ENCODE data around the gene HAUS5. TPM values are rescaled to one million over a fixed set of nuclear protein-coding genes. Genes with fewer than 3 reads are reported as not detected.

The HAUS5 gene
- total RNA-seq, 1 donor from 2014 or later: 19.7 TPM

GRCh38 chr19:35671818-35672217 is 59.3 kb downstream of the HAUS5 start:
- no peak for TF ChIP-seq CTCF (conservative IDR thresholded peaks at IDR 0.05; ENCODE audit: low read depth, low read length)
- DNase-seq (ENCODE audit: low read depth): no peak
- H3K4me3 ChIP-seq (ENCODE audit: low read depth, low read length): no peak overlapping the region

- DNase-seq (ENCODE audit: low read depth): peak; percentile 23
- TF ChIP-seq CTCF (conservative IDR thresholded peaks at IDR 0.05; ENCODE audit: low read depth, low read length): no peak
- H3K4me3 ChIP-seq (ENCODE audit: low read depth, low read length): peak overlapping the region; percentile 3
Measured at GRCh38 chr19:35673121-35673804, 60.7 kb downstream of the HAUS5 start.

Other genes starting within 250 kb of the HAUS5 start
- not detected in 2 replicates for gene GPR42, start 241.7 kb upstream of the HAUS5 start, total RNA-seq
- not detected in 2 replicates for gene FFAR2, start 164.5 kb upstream of the HAUS5 start, total RNA-seq
- not detected in 2 replicates for gene KRTDAP, start 122.3 kb upstream of the HAUS5 start, total RNA-seq
- 195 and 200 TPM in 2 replicates for gene DMKN, start 99.1 kb upstream of the HAUS5 start, total RNA-seq
- not detected in 2 replicates for gene SBSN, start 84.4 kb upstream of the HAUS5 start, total RNA-seq
- not detected in 2 replicates for gene GAPDHS, start 79.3 kb upstream of the HAUS5 start, total RNA-seq
- 157 and 167 TPM in 2 replicates for gene TMEM147, start 67.1 kb upstream of the HAUS5 start, total RNA-seq
- not detected in 2 replicates for gene ATP4A, start 49.1 kb upstream of the HAUS5 start, total RNA-seq
- gene PMIS2, start 26.6 kb upstream of the HAUS5 start, total RNA-seq: not detected in 2 replicates
- 114 and 116 TPM in 2 replicates for gene RBM42, start 16.3 kb downstream of the HAUS5 start, total RNA-seq
- 0.35 TPM in 1 of 2 replicates, not detected in the other for gene ETV2, start 29.0 kb downstream of the HAUS5 start, total RNA-seq
- 496 and 575 TPM in 2 replicates for gene COX6B1, start 35.6 kb downstream of the HAUS5 start, total RNA-seq
- gene UPK1A, start 53.8 kb downstream of the HAUS5 start, total RNA-seq: not detected in 2 replicates
- not detected in 2 replicates for gene ZBTB32, start 91.8 kb downstream of the HAUS5 start, total RNA-seq
- 7.4 and 20.2 TPM in 2 replicates for gene KMT2B, start 105.3 kb downstream of the HAUS5 start, total RNA-seq
- 7.9 and 15.3 TPM in 2 replicates for gene IGFLR1, start 129.7 kb downstream of the HAUS5 start, total RNA-seq
- 5.9 and 6.5 TPM in 2 replicates for gene U2AF1L4, start 132.7 kb downstream of the HAUS5 start, total RNA-seq
- gene PSENEN, start 132.9 kb downstream of the HAUS5 start, total RNA-seq: 49.6 and 63.7 TPM in 2 replicates
- gene LIN37, start 135.8 kb downstream of the HAUS5 start, total RNA-seq: 12.7 and 18.9 TPM in 2 replicates
- 0.14 and 2.0 TPM in 2 replicates for gene HSPB6, start 144.3 kb downstream of the HAUS5 start, total RNA-seq
- gene PROSER3, start 145.4 kb downstream of the HAUS5 start, total RNA-seq: 14.3 and 14.7 TPM in 2 replicates
- 2.6 and 13.3 TPM in 2 replicates for gene ARHGAP33, start 162.8 kb downstream of the HAUS5 start, total RNA-seq
- gene PRODH2, start 200.1 kb downstream of the HAUS5 start, total RNA-seq: not detected in 2 replicates
- not detected in 2 replicates for gene NPHS1, start 239.8 kb downstream of the HAUS5 start, total RNA-seq
- gene KIRREL2, start 244.2 kb downstream of the HAUS5 start, total RNA-seq: not detected in 2 replicates

Data from epithelial cell of proximal tubule (primary cell).